ENCODE results near the gene ADSL.

- TF ChIP-seq CTCF (IDR thresholded peaks at IDR 0.05), result no peak
- TF ChIP-seq POLR2A (IDR thresholded peaks at IDR 0.05), result no peak
Measured at GRCh38 chr22:40430991-40431390, 84.7 kb downstream of the ADSL start.
